GM12864 (cell line): Measurements from ENCODE around the gene ANO1.

ENCODE experiments used
- DNase-seq: peaks from one replicate; pipeline ENCODE4 v3.0.0-alpha.2; 2011; ENCODE audit warnings: low read depth
- H3K4me3 ChIP-seq: 2 replicates; pipeline ENCODE4 v1.5.1; 2011; ENCODE audit warnings: mild to moderate bottlenecking, low read depth, low read length, control low read depth
- TF ChIP-seq, protein P1 (sequence below): IDR thresholded peaks from 2 replicates; pipeline ENCODE4 v1.5.1; 2011; ENCODE audit warnings: low read depth, mild to moderate bottlenecking, moderate library complexity, low read length, control low read depth, inconsistent platforms; ENCODE audit errors: missing control alignments

Gene ANO1

DNA sequence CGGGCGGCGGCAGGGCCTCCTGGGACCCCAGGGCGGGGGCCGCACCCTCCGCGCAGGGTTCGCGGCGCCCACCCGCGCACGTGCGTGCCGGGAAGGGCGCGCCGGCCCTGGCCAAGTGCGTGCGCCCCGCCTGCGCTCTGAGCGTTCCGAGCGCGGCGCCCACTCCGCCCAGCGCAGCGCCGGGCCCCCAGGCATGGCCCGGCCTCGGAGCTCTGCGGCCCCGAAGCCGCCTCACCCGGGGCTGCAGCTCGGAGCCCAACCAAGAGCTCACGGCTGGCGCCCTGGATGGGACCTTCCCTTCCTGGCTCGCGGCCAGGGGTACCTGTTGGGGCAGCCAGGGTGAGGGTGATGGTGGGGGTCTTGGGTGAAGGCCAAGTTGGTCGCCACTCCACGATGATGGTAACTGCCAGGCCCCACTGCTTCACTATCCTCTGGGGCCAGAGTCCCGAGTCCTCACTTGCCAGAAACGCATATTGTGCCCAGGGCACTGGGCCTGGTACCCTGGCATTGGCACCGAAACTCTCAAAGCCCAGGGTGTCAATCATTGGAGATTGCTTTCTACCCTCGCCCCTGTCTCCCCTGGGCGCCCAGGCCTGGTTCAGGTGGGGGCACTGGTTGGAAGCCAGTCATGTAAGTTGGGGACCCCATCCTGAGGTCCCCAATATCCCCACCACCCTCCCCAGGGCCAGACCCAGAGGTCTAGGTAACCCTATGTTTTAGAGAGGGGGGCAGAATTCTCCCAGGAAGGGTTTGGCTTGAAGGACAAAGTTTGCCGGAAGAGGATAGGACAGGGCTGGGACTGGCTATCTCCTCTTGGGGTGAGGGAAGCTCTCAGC lies 882 bp downstream of the ANO1 start:
- no peak for DNase-seq
- H3K4me3 ChIP-seq: no peak overlapping the region
- TF ChIP-seq, protein P1, sequence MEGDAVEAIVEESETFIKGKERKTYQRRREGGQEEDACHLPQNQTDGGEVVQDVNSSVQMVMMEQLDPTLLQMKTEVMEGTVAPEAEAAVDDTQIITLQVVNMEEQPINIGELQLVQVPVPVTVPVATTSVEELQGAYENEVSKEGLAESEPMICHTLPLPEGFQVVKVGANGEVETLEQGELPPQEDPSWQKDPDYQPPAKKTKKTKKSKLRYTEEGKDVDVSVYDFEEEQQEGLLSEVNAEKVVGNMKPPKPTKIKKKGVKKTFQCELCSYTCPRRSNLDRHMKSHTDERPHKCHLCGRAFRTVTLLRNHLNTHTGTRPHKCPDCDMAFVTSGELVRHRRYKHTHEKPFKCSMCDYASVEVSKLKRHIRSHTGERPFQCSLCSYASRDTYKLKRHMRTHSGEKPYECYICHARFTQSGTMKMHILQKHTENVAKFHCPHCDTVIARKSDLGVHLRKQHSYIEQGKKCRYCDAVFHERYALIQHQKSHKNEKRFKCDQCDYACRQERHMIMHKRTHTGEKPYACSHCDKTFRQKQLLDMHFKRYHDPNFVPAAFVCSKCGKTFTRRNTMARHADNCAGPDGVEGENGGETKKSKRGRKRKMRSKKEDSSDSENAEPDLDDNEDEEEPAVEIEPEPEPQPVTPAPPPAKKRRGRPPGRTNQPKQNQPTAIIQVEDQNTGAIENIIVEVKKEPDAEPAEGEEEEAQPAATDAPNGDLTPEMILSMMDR: no peak

DNA sequence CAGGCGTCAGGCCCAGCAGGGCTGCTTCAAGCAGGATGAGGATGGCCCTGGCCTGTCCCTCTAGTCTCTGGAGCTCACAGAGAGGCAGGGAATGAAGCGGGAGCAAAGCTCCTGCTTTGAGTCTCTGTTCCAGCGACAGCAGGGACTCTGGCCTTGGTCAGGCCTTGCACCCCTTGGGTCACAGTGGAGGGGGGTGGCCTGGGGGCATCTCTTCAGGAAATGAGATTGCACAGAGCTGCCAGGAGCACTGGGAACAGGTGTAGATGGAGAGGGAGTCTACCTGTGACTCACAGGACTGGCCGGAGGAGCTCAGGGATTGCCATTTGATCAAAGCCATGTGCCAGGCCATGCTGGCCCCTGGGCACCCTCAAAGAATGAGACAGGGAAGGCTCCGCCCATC lies 1.6 kb downstream of the ANO1 start:
- DNase-seq: no peak
- TF ChIP-seq, protein P1: no peak
- no peak overlapping the region for H3K4me3 ChIP-seq

DNA sequence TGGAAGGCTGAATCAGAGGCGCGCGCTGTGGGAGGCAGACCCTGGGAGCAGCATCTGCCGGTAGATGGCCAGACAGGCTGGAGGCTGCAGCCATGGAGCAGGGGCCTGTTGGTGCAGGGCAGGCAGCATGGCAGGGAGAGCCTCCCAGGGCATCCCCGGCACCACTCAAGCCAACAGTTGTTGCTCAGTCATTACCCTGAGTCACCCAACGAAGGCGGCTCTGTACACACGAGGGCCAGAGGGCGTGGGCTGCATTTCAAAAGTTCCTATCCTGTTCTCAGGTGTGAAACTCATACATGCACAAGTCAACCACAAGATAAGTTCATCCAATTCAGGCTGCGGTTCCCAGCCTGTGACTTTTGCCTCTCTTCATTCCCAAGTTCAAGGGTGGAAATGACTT lies 2.6 kb downstream of the ANO1 start:
- TF ChIP-seq, protein P1: no peak
- H3K4me3 ChIP-seq: no peak overlapping the region
- DNase-seq: no peak

DNA sequence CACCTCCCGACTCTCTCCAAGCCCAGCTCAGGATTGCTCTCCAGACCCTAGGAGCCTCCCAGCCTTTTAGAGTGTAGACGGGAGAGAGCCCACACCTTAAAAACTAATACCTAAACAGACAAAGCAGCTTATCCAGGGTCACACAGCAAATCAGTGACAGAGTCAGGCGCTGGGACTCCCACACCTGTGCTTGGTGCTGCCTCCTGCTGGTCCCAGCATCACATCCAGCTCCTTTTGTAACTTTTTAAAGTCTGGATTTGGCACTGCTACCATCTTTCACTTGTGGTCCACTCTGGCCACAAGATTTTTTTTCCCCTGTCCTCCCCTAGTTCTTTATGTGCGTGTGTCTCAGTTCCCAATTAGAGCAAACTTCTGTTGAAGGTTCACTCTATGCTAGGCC lies 4.7 kb downstream of the ANO1 start:
- H3K4me3 ChIP-seq: no peak overlapping the region
- no peak for DNase-seq
- TF ChIP-seq, protein P1: peak; percentile 30

DNA sequence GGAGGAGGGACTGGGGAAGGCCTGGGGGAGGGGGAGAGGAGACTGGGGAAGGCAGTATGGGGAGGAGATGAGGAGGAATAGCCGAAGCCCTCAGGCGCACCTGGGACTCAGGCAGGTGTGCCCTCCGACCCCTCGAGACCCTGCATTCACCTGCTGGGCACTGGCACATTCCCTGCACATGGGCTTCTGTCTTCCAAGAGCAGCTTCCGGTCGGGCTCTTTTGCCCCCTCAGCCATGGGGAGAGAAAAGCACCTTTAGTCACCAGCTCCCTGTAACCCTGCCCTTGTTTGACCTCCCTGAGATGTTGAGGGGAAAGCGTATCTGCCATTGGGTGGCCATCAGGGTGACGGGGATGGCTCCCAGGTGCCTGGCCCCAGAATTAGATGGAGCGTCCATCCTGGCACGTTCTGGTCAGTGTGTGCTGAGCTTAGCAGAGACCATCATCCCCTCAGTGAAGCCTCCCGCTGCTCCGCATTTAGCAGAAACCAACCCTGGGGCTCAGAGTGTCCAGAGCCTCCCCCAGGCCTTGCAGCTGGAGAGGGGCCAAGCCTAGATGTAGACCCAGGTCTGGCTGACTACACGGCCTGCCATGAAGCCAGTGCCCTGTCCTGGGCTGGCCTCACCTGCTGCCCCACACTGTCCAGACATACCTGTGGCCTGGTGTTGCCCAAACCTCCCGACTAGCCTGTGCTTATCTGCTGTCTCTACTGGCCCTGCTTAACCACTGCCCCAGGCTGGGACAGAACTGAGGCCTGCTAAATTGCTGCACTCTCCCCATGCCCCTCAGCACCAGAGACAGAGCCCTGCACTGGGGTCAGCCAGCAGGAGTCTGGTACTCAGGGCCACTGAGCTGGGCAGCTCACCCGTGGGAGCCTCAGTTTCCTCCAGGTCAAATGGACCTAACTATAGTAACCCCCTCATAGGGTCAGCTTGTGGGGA lies 6.2 kb downstream of the ANO1 start:
- DNase-seq: no peak
- TF ChIP-seq, protein P1: no peak
- H3K4me3 ChIP-seq: no peak overlapping the region

DNA sequence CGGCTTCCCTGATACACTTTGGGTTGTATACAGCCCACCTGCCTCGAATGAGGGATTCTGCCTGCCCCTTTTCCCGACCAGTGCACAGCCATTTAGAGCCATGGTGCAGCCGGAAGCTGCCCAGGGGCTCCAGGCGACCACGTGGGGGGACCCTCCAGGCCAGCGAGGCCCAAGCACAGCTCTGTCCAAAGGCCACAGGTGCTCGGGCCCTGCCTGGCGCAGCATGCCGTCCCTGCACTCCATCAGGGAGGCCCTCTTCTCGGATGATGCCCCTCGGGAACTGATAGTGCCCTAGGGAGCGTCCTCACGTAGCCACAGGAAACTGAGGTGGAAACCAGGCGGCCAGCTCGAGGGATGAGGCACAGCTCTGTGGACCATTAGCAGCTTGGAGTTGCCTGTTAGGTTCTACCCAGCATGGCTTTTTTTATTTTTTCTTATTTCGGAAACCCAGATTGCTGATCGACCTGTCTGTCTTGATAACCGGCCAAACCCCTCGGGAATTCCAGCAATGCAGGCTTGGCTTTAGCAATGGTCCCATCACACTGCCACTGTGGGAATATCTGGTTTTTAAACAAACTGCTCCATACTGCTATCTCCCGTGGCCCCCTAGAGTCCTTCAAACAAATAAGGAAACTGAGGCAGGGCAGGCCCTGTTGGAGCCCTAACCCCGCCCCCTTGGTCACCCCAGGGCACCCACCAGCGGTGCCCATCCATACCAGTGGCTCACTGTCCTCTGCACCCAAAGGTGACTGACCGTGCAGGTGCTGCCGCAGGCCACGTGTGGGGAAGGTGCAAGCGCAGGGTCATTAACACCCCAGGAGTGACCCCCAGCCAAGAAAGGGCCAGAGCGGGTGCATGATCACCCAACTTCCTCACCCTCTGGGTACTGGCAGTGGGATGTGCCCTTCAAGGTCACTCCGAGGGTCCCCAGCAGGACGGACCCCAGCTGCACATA lies 8.0 kb downstream of the ANO1 start:
- DNase-seq: no peak
- TF ChIP-seq, protein P1: no peak

More for the DNA sequence above, 8.0 kb downstream of the ANO1 start:
- H3K4me3 ChIP-seq: no peak overlapping the region
